Neural progenitor cell (in vitro differentiated cells): ENCODE data around the gene HES3.

ENCODE experiments used
- CTCF ChIP-seq: fragments of 200-600 bp; sonication (generic); IDR thresholded peaks from 2 replicates; pipeline ENCODE4 v1.5.1; 2017; ENCODE audit warnings: antibody characterized with exemption, mild to moderate bottlenecking
- EZH2 ChIP-seq: fragments of 200-600 bp; sonication (generic); IDR thresholded peaks from 2 replicates; pipeline ENCODE4 v1.6.1; 2017; ENCODE audit warnings: antibody characterized with exemption, mild to moderate bottlenecking, moderate library complexity
- EZH2phosphoT487 ChIP-seq: fragments of 200-600 bp; sonication (generic); IDR thresholded peaks from 2 replicates; pipeline ENCODE4 v1.6.1; 2017; ENCODE audit warnings: antibody characterized with exemption

- TF ChIP-seq CTCF (no peak), EZH2phosphoT487 (no peak), EZH2 (no peak)
These were observed 35.8 kb downstream of the HES3 start for GRCh38 chr1:6279613-6280383.
